ENCODE results near the gene TULP3.
A peak's percentile ranks its signal among the peaks of the same experiment; 100 is the strongest.

TULP3 gene, protein sequence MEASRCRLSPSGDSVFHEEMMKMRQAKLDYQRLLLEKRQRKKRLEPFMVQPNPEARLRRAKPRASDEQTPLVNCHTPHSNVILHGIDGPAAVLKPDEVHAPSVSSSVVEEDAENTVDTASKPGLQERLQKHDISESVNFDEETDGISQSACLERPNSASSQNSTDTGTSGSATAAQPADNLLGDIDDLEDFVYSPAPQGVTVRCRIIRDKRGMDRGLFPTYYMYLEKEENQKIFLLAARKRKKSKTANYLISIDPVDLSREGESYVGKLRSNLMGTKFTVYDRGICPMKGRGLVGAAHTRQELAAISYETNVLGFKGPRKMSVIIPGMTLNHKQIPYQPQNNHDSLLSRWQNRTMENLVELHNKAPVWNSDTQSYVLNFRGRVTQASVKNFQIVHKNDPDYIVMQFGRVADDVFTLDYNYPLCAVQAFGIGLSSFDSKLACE

DNA sequence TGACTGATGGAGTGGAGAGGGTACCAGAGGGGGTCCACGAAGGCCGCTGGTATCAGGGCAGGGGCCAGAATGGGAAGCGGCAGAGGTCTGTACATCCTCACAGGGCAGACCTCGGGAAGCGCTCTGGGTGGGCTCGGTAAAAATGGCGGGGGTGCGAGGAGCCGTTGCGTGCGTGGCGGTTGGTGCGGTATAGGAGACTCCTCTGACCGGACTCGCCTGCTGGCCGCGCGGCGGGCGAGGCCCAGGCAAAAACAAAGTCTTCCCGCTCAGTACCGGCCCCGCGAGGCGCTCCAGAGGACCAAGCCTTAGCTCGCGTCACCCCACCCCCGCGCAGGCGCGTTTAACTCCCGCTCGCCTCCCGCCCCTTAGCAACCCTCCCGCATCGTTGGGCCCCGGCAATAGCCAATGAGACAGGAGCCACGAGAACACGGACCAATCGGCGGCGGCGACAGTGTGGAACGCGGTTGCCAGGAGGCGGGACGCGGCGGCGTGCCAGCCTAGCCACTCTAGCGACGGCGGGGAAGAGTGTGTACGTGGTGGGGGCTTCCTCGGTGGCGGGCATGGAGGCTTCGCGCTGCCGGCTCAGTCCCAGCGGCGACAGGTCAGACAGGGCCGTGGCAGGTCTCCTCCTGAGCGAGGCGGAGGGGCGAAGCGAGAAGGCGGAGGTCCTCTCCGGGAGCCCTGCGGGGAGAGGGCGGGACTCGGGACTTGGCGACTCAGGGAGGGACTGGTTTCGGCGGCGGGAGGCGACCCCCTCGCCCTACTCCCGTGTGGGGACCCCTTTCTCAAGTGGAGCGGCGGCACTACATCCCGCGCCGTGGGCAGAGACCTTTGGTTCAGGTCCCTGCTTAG, at the start of gene TULP3:
TULP3 (plus strand) TSS at position 504 of the 852 bp plus-strand sequence; CDS start at position 561, 57 bp downstream.
- TF ChIP-seq, protein P1, sequence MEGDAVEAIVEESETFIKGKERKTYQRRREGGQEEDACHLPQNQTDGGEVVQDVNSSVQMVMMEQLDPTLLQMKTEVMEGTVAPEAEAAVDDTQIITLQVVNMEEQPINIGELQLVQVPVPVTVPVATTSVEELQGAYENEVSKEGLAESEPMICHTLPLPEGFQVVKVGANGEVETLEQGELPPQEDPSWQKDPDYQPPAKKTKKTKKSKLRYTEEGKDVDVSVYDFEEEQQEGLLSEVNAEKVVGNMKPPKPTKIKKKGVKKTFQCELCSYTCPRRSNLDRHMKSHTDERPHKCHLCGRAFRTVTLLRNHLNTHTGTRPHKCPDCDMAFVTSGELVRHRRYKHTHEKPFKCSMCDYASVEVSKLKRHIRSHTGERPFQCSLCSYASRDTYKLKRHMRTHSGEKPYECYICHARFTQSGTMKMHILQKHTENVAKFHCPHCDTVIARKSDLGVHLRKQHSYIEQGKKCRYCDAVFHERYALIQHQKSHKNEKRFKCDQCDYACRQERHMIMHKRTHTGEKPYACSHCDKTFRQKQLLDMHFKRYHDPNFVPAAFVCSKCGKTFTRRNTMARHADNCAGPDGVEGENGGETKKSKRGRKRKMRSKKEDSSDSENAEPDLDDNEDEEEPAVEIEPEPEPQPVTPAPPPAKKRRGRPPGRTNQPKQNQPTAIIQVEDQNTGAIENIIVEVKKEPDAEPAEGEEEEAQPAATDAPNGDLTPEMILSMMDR (conservative IDR thresholded peaks at IDR 0.05; ENCODE audit: control insufficient read depth, insufficient read depth, low read depth, low read length): no peak
- DNase-seq (ENCODE audit: low read depth): peak; percentile 96
- H3K4me3 ChIP-seq (ENCODE audit: control insufficient read depth, low read depth, low read length): peak within 1 kb of the TSS; percentile 91

DNA sequence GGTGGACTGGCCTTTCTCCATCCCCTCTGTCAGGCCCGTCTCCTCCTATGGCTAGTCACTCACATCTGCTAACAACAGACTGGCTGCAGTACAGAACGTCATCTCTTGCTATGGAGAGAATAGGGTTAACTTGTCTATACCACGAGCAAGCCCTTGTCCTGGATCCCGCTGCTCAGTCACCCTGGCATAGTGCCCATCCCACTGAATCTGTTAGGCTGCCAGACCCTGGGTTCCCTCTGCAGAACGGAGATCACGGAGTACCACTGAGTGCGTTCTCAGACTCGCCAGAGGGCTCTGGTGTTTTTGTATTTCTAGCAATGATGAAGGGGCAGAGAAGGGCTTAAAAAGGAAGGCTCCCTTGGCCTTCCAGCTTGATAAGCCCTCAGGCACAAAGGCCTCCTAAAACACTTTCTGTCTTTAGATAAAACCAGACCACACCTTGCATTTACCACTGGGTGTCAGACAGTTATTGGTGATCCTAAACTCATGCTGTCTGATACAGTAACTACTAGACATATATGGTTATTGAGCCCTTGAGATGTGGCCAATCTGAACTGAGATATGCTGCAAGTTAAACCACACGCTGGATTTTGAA, 49.5 kb upstream of the TULP3 start:
- TF ChIP-seq, protein P1 (conservative IDR thresholded peaks at IDR 0.05; ENCODE audit: control insufficient read depth, insufficient read depth, low read depth, low read length): no peak
- no peak overlapping the region for H3K4me3 ChIP-seq (ENCODE audit: control insufficient read depth, low read depth, low read length)
- no peak for DNase-seq (ENCODE audit: low read depth)

DNA sequence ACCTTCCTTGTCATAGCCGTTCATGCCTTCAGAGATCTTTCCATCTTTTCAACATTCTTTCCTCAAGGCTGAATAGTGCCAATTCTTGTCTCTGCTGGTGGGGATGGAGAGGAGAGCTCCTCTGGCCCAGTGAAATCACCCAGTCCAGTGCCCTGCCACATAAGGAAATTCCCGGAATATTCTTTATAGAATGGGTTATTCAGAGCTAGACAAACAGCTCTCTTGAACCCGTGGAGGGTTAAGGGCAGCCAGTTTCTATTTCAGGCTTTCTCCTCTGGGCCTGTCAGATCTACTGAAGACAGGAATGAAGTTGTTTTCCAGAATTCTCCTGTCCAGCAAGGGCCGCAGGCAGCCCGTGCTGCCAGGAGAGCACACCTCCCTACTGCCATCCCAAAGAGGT, 47.7 kb upstream of the TULP3 start:
- TF ChIP-seq, protein P1 (conservative IDR thresholded peaks at IDR 0.05; ENCODE audit: control insufficient read depth, insufficient read depth, low read depth, low read length): no peak
- DNase-seq (ENCODE audit: low read depth): no peak

DNA sequence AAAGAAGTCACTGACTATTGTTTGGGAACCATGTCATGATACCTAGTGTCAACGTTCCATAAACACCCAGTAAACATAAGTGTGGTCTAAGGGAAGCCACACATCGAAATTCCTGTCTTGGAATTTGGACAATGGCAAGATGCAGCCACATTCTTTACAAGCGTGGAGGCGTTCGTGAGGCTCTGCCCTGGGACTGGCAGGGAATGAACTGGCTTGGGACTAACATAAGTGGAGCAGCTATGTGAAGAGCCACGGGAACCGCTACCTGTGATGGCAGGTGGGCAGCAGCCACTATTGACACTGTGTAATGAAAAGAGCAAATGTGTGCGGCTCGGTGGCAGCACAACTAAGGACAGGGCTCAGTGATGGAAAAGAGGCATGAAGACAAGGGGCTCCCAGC, 45.9 kb upstream of the TULP3 start:
- DNase-seq (ENCODE audit: low read depth): no peak
- TF ChIP-seq, protein P1 (conservative IDR thresholded peaks at IDR 0.05; ENCODE audit: control insufficient read depth, insufficient read depth, low read depth, low read length): no peak

More for the DNA sequence above, 47.7 kb upstream of the TULP3 start:
- no peak overlapping the region for H3K4me3 ChIP-seq (ENCODE audit: control insufficient read depth, low read depth, low read length)

DNA sequence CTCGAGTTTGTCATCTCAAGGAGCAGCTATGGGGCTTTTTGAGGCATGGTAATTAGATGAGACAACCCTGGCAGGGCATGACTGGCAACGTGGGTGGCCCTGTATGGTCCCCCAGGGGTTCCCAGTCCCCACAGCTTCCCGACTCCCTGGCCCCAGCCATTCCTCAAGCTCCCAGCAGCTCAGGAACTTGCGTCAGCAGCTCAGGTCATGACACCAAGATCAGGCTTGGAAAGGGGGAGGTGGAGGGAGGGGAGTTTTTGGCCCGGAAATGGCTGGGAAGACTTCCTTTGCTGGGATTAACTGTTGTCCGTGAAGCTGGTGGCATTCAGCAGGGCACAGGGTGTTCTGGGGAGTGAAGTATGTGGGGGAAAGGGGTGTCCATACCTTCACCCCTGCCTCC, 45.4 kb upstream of the TULP3 start:
- DNase-seq (ENCODE audit: low read depth): peak; percentile 69
- H3K4me3 ChIP-seq (ENCODE audit: control insufficient read depth, low read depth, low read length): no peak overlapping the region
- TF ChIP-seq, protein P1 (conservative IDR thresholded peaks at IDR 0.05; ENCODE audit: control insufficient read depth, insufficient read depth, low read depth, low read length): no peak

More for the DNA sequence above, 45.9 kb upstream of the TULP3 start:
- H3K4me3 ChIP-seq (ENCODE audit: control insufficient read depth, low read depth, low read length): no peak overlapping the region

DNA sequence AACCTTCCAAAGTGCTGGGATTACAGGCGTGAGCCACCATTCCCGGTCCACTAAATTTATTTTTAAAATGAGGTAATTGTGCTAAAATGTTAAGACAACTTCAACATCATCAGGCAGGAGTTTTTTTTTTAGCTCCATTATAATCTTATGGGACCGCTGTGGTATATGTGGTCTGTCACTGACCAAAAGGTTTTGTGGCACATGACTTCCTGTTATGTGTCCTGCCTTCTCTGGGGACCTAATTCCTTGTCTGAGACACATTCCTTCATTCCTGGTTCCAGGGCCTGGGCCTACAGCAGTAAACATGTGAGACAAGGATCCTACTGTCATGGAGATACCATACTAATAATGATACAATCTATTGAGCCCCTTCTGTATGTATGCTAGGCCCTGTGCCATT, 38.8 kb upstream of the TULP3 start:
- DNase-seq (ENCODE audit: low read depth): no peak
- no peak overlapping the region for H3K4me3 ChIP-seq (ENCODE audit: control insufficient read depth, low read depth, low read length)
- TF ChIP-seq, protein P1 (conservative IDR thresholded peaks at IDR 0.05; ENCODE audit: control insufficient read depth, insufficient read depth, low read depth, low read length): no peak
